ENCODE data around the gene ANK3.

Gene ANK3

DNA sequence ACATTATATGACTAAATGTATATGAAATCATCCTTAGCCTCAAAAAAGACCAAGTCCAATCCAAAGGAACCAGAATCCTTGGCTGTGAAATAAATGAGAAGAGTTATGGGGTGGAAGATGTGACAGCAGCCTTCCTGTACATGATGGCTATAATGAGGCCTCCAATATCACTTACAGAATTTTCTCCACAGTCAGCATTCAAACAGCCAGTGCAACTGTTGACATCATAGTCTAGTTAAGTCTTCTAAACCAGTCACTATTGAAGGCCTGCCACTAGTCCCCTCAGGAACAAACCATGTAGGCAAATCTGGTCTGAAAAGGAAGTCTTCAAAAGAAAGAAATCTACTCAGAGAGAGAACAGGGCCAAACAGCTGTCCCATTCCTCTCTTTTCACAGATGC is 263.8 kb downstream of the ANK3 start:
- no peak for DNase-seq

- no peak for DNase-seq
These were observed 265.1 kb downstream of the ANK3 start for GRCh38 chr10:60124536-60124935.

DNA sequence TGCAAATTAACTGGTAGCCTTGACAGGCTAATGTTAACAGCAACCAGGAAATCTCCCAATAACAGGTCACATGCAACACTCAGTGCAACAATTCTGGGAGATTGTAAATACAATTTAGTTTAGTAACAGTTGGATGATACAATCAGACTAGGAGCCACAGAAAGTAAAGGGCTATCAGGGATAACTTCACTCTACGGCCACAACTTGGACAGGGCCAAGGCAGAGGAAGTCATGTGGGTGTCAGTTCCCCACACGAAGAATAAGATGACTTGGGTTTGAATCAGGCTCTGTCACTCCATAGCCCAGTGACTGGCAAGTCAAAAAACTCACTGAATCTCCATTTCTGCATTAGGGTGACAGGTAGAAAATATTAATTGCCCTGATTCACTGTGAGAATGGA is 266.0 kb downstream of the ANK3 start:
- DNase-seq, result no peak

GRCh38 chr10:60123172-60123571 is 266.5 kb downstream of the ANK3 start:
- no peak for DNase-seq

- no peak for DNase-seq
These were observed 267.5 kb downstream of the ANK3 start for GRCh38 chr10:60122190-60122589.

- no peak for DNase-seq
These were observed 274.7 kb downstream of the ANK3 start for GRCh38 chr10:60114765-60115586.

- no peak for DNase-seq
These were observed 278.9 kb downstream of the ANK3 start for GRCh38 chr10:60110739-60111138.

DNA sequence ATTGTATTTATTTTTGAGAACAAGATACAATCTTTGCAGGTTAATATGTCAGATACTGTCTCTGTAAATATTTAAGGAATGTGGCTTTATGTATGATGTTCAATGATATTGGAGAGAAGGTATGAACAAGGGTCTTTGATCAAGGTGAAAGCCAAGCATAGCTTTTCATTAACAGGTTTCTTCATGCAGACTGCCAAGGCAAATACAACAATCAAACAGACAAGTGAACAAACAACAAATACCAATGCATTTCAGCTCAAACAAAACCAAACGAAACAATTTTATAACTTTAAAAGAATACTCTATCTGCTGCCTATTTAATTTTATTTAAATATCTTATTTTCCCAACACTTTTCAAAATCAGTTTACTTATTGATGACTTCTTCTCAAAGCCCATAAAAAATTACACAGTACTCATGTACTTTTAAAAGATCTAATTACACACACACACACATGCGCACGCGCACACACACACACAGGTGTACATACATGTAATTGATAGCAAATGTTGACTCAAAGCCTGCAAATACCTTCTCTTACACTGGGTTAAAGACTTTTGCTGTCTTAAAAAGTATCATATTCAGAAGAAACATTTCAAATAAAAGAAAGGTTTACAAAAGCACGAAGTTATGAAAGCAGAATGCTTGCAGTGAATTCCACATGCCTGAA is 282.2 kb downstream of the ANK3 start:
- DNase-seq, result no peak

DNA sequence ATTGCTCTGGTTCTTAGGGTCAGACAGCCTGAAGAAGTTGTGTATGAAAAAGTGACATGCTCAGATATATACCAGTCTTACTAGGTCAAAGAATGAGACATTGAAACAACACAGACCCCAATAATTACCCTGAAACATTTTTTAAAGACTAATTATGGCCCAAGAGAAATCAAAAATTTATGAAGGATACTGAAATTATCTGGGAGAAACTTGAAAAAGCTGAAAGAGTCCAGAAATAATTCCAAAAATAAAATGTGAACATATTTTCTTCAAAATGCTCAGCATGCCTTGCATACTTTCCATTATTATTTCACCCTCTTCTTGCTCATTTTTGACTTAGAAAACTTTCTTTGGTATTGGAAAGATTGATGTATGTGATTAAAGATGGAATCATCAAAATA is 284.4 kb downstream of the ANK3 start:
- no peak for DNase-seq

DNA sequence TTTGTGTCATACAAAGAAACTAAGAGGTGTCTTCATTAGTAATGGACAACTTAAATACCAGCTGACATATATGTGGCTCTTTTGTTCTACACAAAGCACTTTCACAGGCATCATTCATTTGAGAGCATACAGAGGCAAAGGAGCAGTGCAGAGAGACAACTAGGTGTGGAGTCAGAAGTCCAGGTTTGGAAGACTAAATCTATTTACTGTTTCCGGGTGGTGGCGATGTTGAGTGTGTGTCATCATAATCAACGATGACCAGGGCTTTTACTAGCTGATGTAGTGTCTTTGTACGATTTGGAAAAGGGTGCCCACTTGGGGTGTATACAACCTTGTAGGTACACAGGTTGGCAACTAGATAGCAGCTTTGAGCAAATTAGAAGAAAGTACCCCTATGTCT is 287.9 kb downstream of the ANK3 start:
- DNase-seq, result no peak

DNA sequence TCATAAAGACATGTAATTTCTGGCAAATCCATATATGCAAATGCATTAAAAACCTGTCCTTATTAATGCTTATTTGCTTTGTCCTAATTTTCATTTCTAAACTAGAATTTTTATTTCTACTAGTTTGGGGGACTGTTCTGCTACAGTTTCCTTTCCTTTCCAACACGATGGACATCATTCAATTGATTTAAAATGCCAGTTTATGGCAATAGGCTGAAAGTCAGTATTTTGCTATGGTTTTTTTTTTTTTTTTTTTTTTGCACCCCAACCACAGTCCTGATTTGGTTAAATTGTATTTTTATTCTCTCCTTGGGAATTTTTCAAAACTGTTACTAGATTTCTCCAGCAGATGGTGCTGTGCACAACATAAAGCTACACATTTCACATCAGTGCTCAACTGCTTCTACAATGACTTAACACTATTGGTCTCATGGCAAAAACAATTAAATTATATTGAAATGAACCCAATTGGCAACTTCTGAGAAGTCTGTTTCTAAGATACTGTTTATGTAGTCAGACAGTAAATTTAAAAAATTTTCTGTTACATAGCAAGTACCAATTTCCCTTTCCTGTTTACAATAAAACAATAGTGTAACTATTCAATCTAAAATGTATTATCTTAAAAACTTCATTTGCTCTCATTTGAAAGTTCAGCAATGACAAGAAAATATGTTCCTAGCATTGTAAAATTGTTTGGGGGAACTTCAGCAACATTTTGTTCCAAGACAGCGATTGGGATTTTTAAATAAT is 289.5 kb downstream of the ANK3 start:
- no peak for DNase-seq

- DNase-seq, result no peak
These were observed 290.7 kb downstream of the ANK3 start for GRCh38 chr10:60098677-60099601.

GRCh38 chr10:60096761-60097513 is 292.7 kb downstream of the ANK3 start:
- DNase-seq, result no peak

- DNase-seq, result no peak
These were observed 296.4 kb downstream of the ANK3 start for GRCh38 chr10:60093317-60093716.

DNA sequence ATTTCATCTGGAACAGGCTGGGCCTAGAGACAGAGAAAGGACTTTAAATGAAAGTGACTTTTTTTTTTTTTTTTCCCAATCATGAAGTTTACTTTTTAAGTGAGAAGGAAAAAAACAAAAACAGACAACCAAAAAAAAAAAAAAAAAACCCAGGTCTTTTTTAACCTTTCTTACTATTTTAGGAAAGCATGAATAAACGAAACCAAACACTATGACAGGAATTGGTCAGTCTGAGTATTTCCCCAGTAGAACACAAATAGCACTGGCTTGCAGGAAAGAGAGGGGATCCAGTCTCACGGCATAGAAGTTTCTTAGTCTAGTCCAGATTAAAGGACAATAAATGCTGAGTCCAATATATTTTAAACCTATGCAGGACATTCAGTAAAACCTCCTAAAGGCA is 302.8 kb downstream of the ANK3 start:
- no peak for DNase-seq

DNA sequence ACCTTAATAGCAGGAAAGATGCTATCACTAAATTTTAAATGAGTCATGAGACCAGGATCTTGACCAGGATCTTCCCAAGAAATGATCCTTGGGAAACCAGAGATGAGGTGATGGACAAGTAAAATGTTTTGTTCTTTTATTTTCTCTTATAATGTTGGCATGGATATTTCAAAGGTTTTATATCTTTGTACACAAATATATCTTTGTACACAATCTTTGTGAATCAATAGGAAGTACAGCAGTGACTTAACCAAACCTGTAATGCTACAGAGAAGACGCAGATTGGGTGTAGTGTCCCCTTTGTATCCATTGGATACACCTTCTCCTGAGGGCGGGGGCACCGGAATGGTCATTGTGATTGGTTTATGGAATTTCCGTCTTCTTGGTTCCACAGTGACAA is 303.3 kb downstream of the ANK3 start:
- no peak for DNase-seq

DNA sequence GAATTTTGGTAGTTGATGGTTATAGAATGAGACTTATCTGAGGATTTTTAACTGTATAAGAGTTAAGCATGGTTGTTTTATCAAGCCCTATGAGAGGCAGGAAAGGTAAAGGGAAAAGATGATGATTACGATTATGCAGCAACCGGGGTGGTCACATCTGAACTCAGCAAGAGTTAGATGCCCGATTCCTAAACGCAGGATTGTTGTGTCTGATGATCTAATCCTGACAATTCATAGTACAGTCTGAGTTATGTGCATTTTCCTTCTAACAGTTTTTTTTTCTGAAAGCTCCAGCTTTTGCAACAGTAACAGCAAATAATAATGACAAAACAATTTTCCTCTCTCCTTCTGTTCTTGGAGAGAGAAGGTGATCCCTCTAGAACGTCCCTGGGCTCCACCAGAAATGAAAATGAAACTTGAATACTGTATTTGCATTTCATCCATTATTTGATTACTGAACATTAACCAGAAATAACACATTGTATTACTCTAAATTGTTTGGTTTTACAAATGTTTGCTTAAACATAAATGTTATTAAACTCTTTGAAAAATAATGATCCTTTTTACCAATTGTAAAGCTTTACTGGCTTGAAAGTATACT is 306.8 kb downstream of the ANK3 start:
- no peak for DNase-seq

DNA sequence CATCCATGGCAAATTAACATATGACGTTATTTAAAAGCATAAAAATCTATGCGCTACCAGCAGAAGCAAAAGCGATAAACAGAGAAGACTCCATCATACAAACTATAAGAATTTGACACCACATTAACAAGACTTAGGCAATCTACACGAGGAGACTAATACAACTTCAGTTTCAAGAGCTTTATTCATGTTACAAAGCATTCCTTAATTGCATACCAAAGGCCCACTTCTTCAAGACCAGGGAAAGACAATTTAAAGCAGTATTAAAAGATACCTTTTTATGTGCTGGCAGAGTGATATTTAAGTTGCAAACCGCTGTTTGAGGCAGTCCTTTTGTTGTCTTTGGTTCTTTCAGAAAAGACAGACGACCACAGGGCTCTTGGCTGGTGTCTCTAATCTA is 307.3 kb downstream of the ANK3 start:
- no peak for DNase-seq

- DNase-seq, result no peak
These were observed 315.7 kb downstream of the ANK3 start for GRCh38 chr10:60073781-60074656.

GRCh38 chr10:60073397-60073780 is 316.3 kb downstream of the ANK3 start:
- DNase-seq, result no peak

DNA sequence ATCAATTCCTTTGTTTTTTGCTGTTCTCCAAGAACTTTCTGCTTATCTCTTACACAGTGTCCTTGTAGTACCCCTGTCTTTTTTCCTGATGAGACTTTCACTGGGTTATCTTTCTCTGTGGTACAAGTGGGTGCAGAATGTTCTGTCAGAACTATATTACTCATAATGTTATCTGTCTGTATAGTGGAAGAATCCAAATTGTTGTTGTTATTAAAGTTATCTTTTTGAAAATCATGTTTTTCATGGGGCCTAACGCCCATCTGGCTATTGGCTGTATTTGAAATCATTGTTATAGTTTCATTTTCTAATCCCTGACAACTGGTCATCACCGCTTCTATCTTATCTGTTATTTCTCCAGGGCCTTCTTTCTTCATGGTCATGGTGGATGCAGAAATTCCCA is 320.4 kb downstream of the ANK3 start:
- no peak for DNase-seq
